GM12801 (cell line): ENCODE measurements around the gene ARL13A.

Experiments used
- TF ChIP-seq, protein P1 (sequence below): IDR thresholded peaks from one replicate; pipeline ENCODE4 v1.5.1; 2011; ENCODE audit warnings: control low read depth; ENCODE audit not compliant: insufficient read length; ENCODE audit errors: extremely low read depth

Gene ARL13A

DNA sequence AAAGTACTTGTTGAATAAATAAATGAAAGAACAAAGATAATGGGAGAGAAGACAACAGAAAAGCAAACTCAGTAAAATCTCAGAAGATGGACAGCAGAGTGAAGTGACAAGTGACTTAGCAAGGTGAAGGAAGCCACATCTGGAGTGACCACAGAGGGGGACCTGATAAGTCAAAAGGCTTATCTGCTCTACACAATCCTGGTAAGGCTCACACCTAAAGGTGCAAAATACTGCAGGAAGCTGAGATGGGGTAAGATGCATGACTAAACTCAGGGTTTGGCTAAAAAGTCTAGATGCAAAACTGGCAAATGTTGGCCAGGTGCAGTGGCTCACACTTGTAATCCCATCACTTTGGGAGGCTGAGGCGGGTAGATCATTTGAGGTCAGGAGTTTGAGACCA is 60.2 kb downstream of the ARL13A start:
- TF ChIP-seq, protein P1, sequence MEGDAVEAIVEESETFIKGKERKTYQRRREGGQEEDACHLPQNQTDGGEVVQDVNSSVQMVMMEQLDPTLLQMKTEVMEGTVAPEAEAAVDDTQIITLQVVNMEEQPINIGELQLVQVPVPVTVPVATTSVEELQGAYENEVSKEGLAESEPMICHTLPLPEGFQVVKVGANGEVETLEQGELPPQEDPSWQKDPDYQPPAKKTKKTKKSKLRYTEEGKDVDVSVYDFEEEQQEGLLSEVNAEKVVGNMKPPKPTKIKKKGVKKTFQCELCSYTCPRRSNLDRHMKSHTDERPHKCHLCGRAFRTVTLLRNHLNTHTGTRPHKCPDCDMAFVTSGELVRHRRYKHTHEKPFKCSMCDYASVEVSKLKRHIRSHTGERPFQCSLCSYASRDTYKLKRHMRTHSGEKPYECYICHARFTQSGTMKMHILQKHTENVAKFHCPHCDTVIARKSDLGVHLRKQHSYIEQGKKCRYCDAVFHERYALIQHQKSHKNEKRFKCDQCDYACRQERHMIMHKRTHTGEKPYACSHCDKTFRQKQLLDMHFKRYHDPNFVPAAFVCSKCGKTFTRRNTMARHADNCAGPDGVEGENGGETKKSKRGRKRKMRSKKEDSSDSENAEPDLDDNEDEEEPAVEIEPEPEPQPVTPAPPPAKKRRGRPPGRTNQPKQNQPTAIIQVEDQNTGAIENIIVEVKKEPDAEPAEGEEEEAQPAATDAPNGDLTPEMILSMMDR = no peak

DNA sequence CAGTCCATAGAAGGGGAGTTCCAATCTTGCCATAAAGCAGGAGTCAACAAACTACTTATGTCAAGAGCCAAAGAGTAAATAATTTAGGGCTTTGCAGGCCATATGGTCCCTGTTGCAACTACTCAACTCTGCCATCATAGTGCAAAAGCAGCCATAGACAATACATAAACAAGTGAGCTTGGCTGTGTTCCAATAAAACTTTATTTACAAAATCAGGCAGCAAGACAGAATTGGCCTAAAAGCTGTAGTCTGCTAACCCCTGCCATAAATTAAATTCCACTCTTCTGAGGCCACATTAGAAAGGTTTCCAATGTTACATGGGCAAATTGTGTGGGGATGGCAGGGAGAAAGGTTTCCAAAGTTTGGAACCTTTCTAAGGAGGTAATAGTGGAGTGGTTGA is 67.7 kb downstream of the ARL13A start:
- TF ChIP-seq, protein P1 = no peak

- TF ChIP-seq, protein P1 = no peak
These were observed 70.7 kb downstream of the ARL13A start for GRCh38 chrX:101040197-101040596.
